H1 (cell line): ENCODE measurements around the gene OLFM1. TPM values are rescaled to one million over a fixed set of nuclear protein-coding genes. Genes with fewer than 3 reads are reported as not detected.

Source experiments
- CHD7 ChIP-seq: fragments of 300-600 bp; sonication (generic); IDR thresholded peaks from 2 replicates; pipeline ENCODE4 v1.7.1; 2012; ENCODE audit warnings: low read length, moderate library complexity, mild to moderate bottlenecking, inconsistent platforms; ENCODE audit not compliant: insufficient replicate concordance
- SIX5 ChIP-seq: IDR thresholded peaks from 2 replicates; pipeline ENCODE4 v1.6.1; 2011; ENCODE audit warnings: mild to moderate bottlenecking, low read depth, low read length
- ZNF274 ChIP-seq: IDR thresholded peaks from 2 replicates; pipeline ENCODE4 v1.7.0; 2012; ENCODE audit warnings: low read length, borderline replicate concordance; ENCODE audit errors: extremely low read depth
- polyA plus RNA-seq, 7 experiments: library from polyadenylated mRNA; depleted of rRNA in 3 of 7; stranded (reverse) in 5 of 7; unstranded in 2 of 7; fragments of >200 nt in 5 of 7; fragments of 200-250 nt in 2 of 7; gene quantifications; 1 replicate in 5 of 7; 2 replicates in 1 of 7; 4 replicates in 1 of 7; pipeline versions ENCODE4 v1.2.1 to v1.2.3, GENCODE V29; 2011 to 2013; ENCODE audit warnings: missing spikeins in 2 of 7, mixed read lengths in 2 of 7
- total RNA-seq: library from RNA; stranded (reverse); fragmentation: NEBNext Ultra II Directional; extraction: Animal tissue kit (Norgen Biotek cat#: 25700); gene quantifications from 2 replicates; pipeline ENCODE4 v1.2.1, GENCODE V29; 2021

Gene OLFM1
- total and polyA plus RNA-seq, 2 of the 8 experiments (the other 6 are each of a cell fraction or from before 2014, with no cell fraction given) = 53.0 to 53.4 TPM

- TF ChIP-seq CHD7 (no peak), ZNF274 (no peak), SIX5 (no peak)
Observed at GRCh38 chr9:135048046-135048757, 39.3 kb upstream of the OLFM1 start (continued).
